LNCAP (cell line): ENCODE data around the gene CCDC183.

ENCODE experiments used
- TF ChIP-seq, protein P1 (sequence below): fragments of 450-650 bp; IDR thresholded peaks from 2 replicates; pipeline ENCODE4 v1.5.1; 2017; ENCODE audit warnings: mild to moderate bottlenecking

CCDC183 gene

DNA sequence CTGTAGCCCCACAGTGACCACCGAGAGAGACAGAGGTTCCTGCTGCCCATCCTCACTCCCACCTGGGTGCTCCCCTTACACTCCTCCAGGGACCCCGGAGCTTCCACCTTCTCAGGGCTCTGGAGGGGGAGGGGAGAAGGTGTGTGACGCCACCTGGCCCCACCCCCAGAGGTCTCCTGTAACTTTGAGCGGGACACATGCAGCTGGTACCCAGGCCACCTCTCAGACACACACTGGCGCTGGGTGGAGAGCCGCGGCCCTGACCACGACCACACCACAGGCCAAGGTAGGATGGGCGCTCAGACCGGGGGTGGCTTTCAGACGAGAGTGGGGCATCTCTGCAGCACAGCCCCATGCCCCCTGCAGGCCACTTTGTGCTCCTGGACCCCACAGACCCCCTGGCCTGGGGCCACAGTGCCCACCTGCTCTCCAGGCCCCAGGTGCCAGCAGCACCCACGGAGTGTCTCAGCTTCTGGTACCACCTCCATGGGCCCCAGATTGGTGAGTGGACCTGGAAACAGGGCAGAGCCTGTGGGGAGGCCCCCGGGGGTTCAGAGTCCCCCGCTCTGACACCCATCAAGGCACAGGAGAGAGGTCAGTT, 60.5 kb downstream of the CCDC183 start:
- TF ChIP-seq, protein P1, sequence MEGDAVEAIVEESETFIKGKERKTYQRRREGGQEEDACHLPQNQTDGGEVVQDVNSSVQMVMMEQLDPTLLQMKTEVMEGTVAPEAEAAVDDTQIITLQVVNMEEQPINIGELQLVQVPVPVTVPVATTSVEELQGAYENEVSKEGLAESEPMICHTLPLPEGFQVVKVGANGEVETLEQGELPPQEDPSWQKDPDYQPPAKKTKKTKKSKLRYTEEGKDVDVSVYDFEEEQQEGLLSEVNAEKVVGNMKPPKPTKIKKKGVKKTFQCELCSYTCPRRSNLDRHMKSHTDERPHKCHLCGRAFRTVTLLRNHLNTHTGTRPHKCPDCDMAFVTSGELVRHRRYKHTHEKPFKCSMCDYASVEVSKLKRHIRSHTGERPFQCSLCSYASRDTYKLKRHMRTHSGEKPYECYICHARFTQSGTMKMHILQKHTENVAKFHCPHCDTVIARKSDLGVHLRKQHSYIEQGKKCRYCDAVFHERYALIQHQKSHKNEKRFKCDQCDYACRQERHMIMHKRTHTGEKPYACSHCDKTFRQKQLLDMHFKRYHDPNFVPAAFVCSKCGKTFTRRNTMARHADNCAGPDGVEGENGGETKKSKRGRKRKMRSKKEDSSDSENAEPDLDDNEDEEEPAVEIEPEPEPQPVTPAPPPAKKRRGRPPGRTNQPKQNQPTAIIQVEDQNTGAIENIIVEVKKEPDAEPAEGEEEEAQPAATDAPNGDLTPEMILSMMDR, result no peak

DNA sequence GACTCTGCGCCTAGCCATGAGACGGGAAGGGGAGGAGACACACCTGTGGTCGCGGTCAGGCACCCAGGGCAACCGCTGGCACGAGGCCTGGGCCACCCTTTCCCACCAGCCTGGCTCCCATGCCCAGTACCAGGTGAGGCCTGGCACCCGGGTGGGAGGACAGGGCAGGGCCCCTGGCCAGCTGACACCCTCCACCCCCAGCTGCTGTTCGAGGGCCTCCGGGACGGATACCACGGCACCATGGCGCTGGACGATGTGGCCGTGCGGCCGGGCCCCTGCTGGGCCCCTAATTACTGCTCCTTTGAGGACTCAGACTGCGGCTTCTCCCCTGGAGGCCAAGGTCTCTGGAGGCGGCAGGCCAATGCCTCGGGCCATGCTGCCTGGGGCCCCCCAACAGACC, 61.0 kb downstream of the CCDC183 start:
- TF ChIP-seq, protein P1, result no peak
